Measurements from ENCODE around the gene GAMT.
A peak's percentile ranks its signal among the peaks of the same experiment; 100 is the strongest.
"Not testable (repeated sequence)": the region's sequence is repeated elsewhere in the genome, so short reads cannot be mapped to it uniquely, and the experiment has no call there.

GAMT gene

DNA sequence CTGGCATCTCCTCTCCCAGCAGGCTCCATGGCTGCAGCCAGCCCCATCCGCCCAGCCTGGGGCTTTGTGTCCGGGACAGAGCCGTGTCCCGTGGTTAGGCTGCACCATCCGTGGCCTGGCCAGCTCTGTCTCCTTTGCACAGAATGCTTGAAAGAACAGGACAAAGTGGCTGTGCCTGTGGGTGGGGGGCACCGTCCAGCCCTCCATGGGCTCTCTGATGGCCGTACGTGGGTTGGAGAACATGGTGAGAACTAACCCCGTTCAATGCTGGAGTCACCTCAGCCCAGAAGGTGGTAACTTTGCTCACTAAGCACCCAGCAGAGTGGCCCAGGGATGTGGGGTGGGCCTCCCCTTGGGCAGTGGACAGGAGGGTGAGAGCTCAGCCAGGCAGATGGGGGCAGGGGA is 39.7 kb upstream of the GAMT start:
- Histone ChIP-seq H3K27me3 (ENCODE audit: control insufficient read depth in 2 of 2, insufficient read depth in 2 of 2, low read length in 2 of 2) (peaks cover 0 to 2% of the 10 kb centered on the region in 2 donors), H3K9me3 (ENCODE audit: control insufficient read depth in 2 of 2, low read length in 2 of 2) (no peaks in the 10 kb centered on the region)

GRCh38 chr19:1440418-1440801 is 39.1 kb upstream of the GAMT start:
- Histone ChIP-seq H3K27ac (ENCODE audit: low read depth in 2 of 2, low read length in 2 of 2) (no peak overlapping the region), H3K4me1 (ENCODE audit: control insufficient read depth in 2 of 2, insufficient read depth in 2 of 2, low read length in 2 of 2) (peaks cover 20% of the 10 kb centered on the region in 2 donors), H3K27me3 (ENCODE audit: control insufficient read depth in 2 of 2, insufficient read depth in 2 of 2, low read length in 2 of 2) (peaks cover 0 to 2% of the 10 kb centered on the region in 2 donors), H3K36me3 (ENCODE audit: control insufficient read depth in 2 of 2, insufficient read depth in 2 of 2, low read length in 2 of 2) (peaks cover 21 to 27% of the 10 kb centered on the region in 2 donors), H3K9ac (ENCODE audit: low read depth in 1 of 2, low read length in 2 of 2) (no peak overlapping the region), H3K9me3 (ENCODE audit: control insufficient read depth in 2 of 2, low read length in 2 of 2) (no peaks in the 10 kb centered on the region), H3K4me3 (ENCODE audit: low read length in 2 of 2) (no peak overlapping the region)

More for the DNA sequence above, 39.7 kb upstream of the GAMT start:
- no peak overlapping the region for H3K27ac ChIP-seq (ENCODE audit: low read depth in 2 of 2, low read length in 2 of 2)
- H3K36me3 ChIP-seq (ENCODE audit: control insufficient read depth in 2 of 2, insufficient read depth in 2 of 2, low read length in 2 of 2) = peaks cover 20 to 24% of the 10 kb centered on the region in 2 donors
- peaks cover 20 to 22% of the 10 kb centered on the region in 2 donors for H3K4me1 ChIP-seq (ENCODE audit: control insufficient read depth in 2 of 2, insufficient read depth in 2 of 2, low read length in 2 of 2)
- H3K4me3 ChIP-seq (ENCODE audit: low read length in 2 of 2) = no peak overlapping the region
- H3K9ac ChIP-seq (ENCODE audit: low read depth in 1 of 2, low read length in 2 of 2) = no peak overlapping the region

DNA sequence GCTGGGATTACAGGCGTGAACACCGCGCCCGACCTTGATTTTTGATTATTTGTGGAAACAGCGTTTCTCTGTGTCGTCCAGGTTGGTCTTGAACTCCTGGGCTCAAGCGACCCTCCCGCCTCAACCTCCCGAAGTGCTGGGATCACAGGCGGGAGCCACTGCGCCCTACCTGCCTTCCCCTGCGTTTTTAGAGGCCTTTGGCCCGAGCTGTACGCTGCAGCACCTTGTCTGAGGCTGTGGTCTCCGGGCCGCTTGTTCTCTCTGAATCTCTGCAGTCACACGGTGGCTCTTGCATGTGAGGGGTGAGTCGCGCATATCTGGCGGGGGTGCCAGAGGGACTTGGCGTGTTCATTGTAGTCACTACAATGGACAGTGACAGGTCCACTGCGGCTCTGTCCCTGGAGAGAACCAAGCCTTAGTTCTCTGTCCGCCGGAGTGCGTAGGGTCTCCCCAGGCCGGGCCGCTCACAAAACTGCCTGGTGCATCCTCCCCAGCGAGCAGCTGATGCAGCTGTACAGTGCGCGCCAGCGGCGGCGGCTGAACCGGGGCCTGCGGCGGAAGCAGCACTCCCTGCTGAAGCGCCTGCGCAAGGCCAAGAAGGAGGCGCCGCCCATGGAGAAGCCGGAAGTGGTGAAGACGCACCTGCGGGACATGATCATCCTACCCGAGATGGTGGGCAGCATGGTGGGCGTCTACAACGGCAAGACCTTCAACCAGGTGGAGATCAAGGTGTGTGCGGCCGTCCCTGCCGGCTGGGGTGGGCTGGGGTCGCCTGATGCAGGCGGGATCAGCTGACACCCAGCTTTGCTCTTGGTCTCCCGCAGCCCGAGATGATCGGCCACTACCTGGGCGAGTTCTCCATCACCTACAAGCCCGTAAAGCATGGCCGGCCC is 38.4 kb upstream of the GAMT start:
- H3K36me3 ChIP-seq (ENCODE audit: control insufficient read depth in 2 of 2, insufficient read depth in 2 of 2, low read length in 2 of 2) = peaks cover 23 to 28% of the 10 kb centered on the region in 2 donors
- H3K27ac ChIP-seq (ENCODE audit: low read depth in 2 of 2, low read length in 2 of 2); H3K9me3 ChIP-seq (ENCODE audit: control insufficient read depth in 2 of 2, low read length in 2 of 2); H3K27me3 ChIP-seq (ENCODE audit: control insufficient read depth in 2 of 2, insufficient read depth in 2 of 2, low read length in 2 of 2): not testable (repeated sequence)
- H3K9ac ChIP-seq (ENCODE audit: low read depth in 1 of 2, low read length in 2 of 2) = peak overlapping the region; percentile 56 to 76
- H3K4me3 ChIP-seq (ENCODE audit: low read length in 2 of 2) = peak overlapping the region; percentile 85 to 94
- peaks cover 15% of the 10 kb centered on the region in 2 donors for H3K4me1 ChIP-seq (ENCODE audit: control insufficient read depth in 2 of 2, insufficient read depth in 2 of 2, low read length in 2 of 2)

GRCh38 chr19:1438933-1439354 is 37.6 kb upstream of the GAMT start:
- peak overlapping the region; percentile 76 to 86 for H3K9ac ChIP-seq (ENCODE audit: low read depth in 1 of 2, low read length in 2 of 2)
- H3K9me3 ChIP-seq (ENCODE audit: control insufficient read depth in 2 of 2, low read length in 2 of 2) = no peaks in the 10 kb centered on the region
- H3K36me3 ChIP-seq (ENCODE audit: control insufficient read depth in 2 of 2, insufficient read depth in 2 of 2, low read length in 2 of 2) = peaks cover 23 to 36% of the 10 kb centered on the region in 2 donors

GRCh38 chr19:1438035-1438932 is 36.9 kb upstream of the GAMT start, which contains the start of gene RPS15:
TSS of gene RPS15 (plus strand) at chr19:1438396. CDS start at chr19:1438426, 30 bp downstream.
- peak within 1 kb of the TSS; percentile 87 for H3K27ac ChIP-seq (ENCODE audit: low read depth in 2 of 2, low read length in 2 of 2)

More at GRCh38 chr19:1438933-1439354, 37.6 kb upstream of the GAMT start:
- peak overlapping the region; percentile 87 for H3K27ac ChIP-seq (ENCODE audit: low read depth in 2 of 2, low read length in 2 of 2)
- H3K27me3 ChIP-seq (ENCODE audit: control insufficient read depth in 2 of 2, insufficient read depth in 2 of 2, low read length in 2 of 2) = no peaks in the 10 kb centered on the region
- H3K4me1 ChIP-seq (ENCODE audit: control insufficient read depth in 2 of 2, insufficient read depth in 2 of 2, low read length in 2 of 2) = peaks cover 13% of the 10 kb centered on the region in 2 donors
- peak overlapping the region; percentile 85 to 94 for H3K4me3 ChIP-seq (ENCODE audit: low read length in 2 of 2)

GRCh38 chr19:1437609-1438008 is 36.3 kb upstream of the GAMT start:
- H3K9ac ChIP-seq (ENCODE audit: low read depth in 1 of 2, low read length in 2 of 2) = peak overlapping the region in 1 of 2 donors; percentile 76
- peaks cover 35 to 49% of the 10 kb centered on the region in 2 donors for H3K36me3 ChIP-seq (ENCODE audit: control insufficient read depth in 2 of 2, insufficient read depth in 2 of 2, low read length in 2 of 2)
- peak overlapping the region; percentile 62 to 78 for H3K27ac ChIP-seq (ENCODE audit: low read depth in 2 of 2, low read length in 2 of 2)
- no peaks in the 10 kb centered on the region for H3K9me3 ChIP-seq (ENCODE audit: control insufficient read depth in 2 of 2, low read length in 2 of 2)
- peak overlapping the region; percentile 27 to 94 for H3K4me3 ChIP-seq (ENCODE audit: low read length in 2 of 2)
- no peaks in the 10 kb centered on the region for H3K27me3 ChIP-seq (ENCODE audit: control insufficient read depth in 2 of 2, insufficient read depth in 2 of 2, low read length in 2 of 2)
- H3K4me1 ChIP-seq (ENCODE audit: control insufficient read depth in 2 of 2, insufficient read depth in 2 of 2, low read length in 2 of 2) = peaks cover 13% of the 10 kb centered on the region in 2 donors

More at GRCh38 chr19:1438035-1438932, 36.9 kb upstream of the GAMT start, which contains the start of gene RPS15:
- peaks cover 28 to 43% of the 10 kb centered on the region in 2 donors for H3K36me3 ChIP-seq (ENCODE audit: control insufficient read depth in 2 of 2, insufficient read depth in 2 of 2, low read length in 2 of 2)
- no peaks in the 10 kb centered on the region for H3K27me3 ChIP-seq (ENCODE audit: control insufficient read depth in 2 of 2, insufficient read depth in 2 of 2, low read length in 2 of 2)
- peak within 1 kb of the TSS; percentile 76 to 86 for H3K9ac ChIP-seq (ENCODE audit: low read depth in 1 of 2, low read length in 2 of 2)
- peaks cover 13% of the 10 kb centered on the region in 2 donors for H3K4me1 ChIP-seq (ENCODE audit: control insufficient read depth in 2 of 2, insufficient read depth in 2 of 2, low read length in 2 of 2)
- no peaks in the 10 kb centered on the region for H3K9me3 ChIP-seq (ENCODE audit: control insufficient read depth in 2 of 2, low read length in 2 of 2)
- peak within 1 kb of the TSS; percentile 85 to 94 for H3K4me3 ChIP-seq (ENCODE audit: low read length in 2 of 2)

DNA sequence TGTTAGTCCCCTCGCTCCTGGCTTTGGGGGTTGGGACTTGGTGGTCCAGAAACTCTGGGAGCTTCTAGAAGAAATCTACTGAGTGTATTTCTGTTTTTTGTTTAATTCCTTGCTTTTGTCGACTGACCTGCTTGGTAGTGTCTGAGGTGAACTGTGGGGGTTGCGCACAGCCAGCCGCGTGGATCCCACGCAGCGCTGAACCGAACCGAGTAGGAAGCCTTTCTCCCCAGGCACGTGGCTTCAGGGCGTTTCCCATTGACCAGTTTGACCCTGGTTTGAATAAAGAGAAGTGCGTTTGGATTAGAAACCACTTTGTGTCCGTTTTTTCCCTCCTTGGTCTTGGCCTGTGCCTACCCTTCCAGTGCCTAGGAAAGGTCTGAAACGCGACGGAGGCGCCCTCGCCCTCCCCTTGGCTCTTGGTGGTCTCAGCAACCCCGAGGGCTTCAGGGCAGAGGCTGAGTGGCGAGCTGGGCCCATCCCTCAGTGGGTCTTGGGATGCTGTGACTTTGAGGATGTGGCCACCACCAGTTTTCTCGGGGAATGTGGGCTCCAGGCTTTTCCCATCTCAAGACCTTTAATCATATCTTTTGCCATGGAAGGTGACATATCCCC is 34.1 kb upstream of the GAMT start:
- H3K4me1 ChIP-seq (ENCODE audit: control insufficient read depth in 2 of 2, insufficient read depth in 2 of 2, low read length in 2 of 2) = peaks cover 13% of the 10 kb centered on the region in 2 donors
- peaks cover 34 to 44% of the 10 kb centered on the region in 2 donors for H3K36me3 ChIP-seq (ENCODE audit: control insufficient read depth in 2 of 2, insufficient read depth in 2 of 2, low read length in 2 of 2)
- H3K9me3 ChIP-seq (ENCODE audit: control insufficient read depth in 2 of 2, low read length in 2 of 2) = no peaks in the 10 kb centered on the region
- no peak overlapping the region for H3K9ac ChIP-seq (ENCODE audit: low read depth in 1 of 2, low read length in 2 of 2)
- no peaks in the 10 kb centered on the region for H3K27me3 ChIP-seq (ENCODE audit: control insufficient read depth in 2 of 2, insufficient read depth in 2 of 2, low read length in 2 of 2)
- H3K27ac ChIP-seq (ENCODE audit: low read depth in 2 of 2, low read length in 2 of 2) = no peak overlapping the region
- H3K4me3 ChIP-seq (ENCODE audit: low read length in 2 of 2) = no peak overlapping the region

- no peak overlapping the region for H3K9ac ChIP-seq (ENCODE audit: low read depth in 1 of 2, low read length in 2 of 2)
- no peaks in the 10 kb centered on the region for H3K9me3 ChIP-seq (ENCODE audit: control insufficient read depth in 2 of 2, low read length in 2 of 2)
- no peaks in the 10 kb centered on the region for H3K27me3 ChIP-seq (ENCODE audit: control insufficient read depth in 2 of 2, insufficient read depth in 2 of 2, low read length in 2 of 2)
- H3K4me3 ChIP-seq (ENCODE audit: low read length in 2 of 2) = no peak overlapping the region
- H3K4me1 ChIP-seq (ENCODE audit: control insufficient read depth in 2 of 2, insufficient read depth in 2 of 2, low read length in 2 of 2) = peaks cover 8 to 12% of the 10 kb centered on the region in 2 donors
- H3K27ac ChIP-seq (ENCODE audit: low read depth in 2 of 2, low read length in 2 of 2) = no peak overlapping the region
- H3K36me3 ChIP-seq (ENCODE audit: control insufficient read depth in 2 of 2, insufficient read depth in 2 of 2, low read length in 2 of 2) = peaks cover 33 to 41% of the 10 kb centered on the region in 2 donors
Observed at GRCh38 chr19:1434577-1435060, 33.3 kb upstream of the GAMT start.

GRCh38 chr19:1434040-1434366 is 32.7 kb upstream of the GAMT start:
- Histone ChIP-seq H3K27ac (ENCODE audit: low read depth in 2 of 2, low read length in 2 of 2) (no peak overlapping the region), H3K36me3 (ENCODE audit: control insufficient read depth in 2 of 2, insufficient read depth in 2 of 2, low read length in 2 of 2) (peaks cover 38 to 45% of the 10 kb centered on the region in 2 donors), H3K4me1 (ENCODE audit: control insufficient read depth in 2 of 2, insufficient read depth in 2 of 2, low read length in 2 of 2) (peaks cover 2 to 10% of the 10 kb centered on the region in 2 donors), H3K9ac (ENCODE audit: low read depth in 1 of 2, low read length in 2 of 2) (no peak overlapping the region), H3K9me3 (ENCODE audit: control insufficient read depth in 2 of 2, low read length in 2 of 2) (no peaks in the 10 kb centered on the region), H3K4me3 (ENCODE audit: low read length in 2 of 2) (no peak overlapping the region), H3K27me3 (ENCODE audit: control insufficient read depth in 2 of 2, insufficient read depth in 2 of 2, low read length in 2 of 2) (no peaks in the 10 kb centered on the region)

All from mucosa of rectum (tissue), 2 donors.